MM.1S (cell line): ENCODE measurements around the gene ZKSCAN4.

Source experiments
- DNase-seq: peaks from one replicate; pipeline ENCODE4 v3.0.0-alpha.2; 2015
- H2AFZ ChIP-seq: fragments of 300-600 bp; sonication (generic); 2 replicates; pipeline ENCODE4 v1.6.0; 2016; ENCODE audit warnings: antibody characterized with exemption, low read length
- H3F3A ChIP-seq: fragments of 300-600 bp; sonication (generic); 2 replicates; pipeline ENCODE4 v1.6.1; 2016; ENCODE audit warnings: mild to moderate bottlenecking, antibody characterized with exemption, low read length, moderate library complexity, mixed read lengths; ENCODE audit not compliant: insufficient read depth
- H3K27ac ChIP-seq: fragments of 300-600 bp; sonication (generic); 2 replicates; pipeline ENCODE4 v1.5.1; 2016; ENCODE audit warnings: mild to moderate bottlenecking, low read length
- H3K27me3 ChIP-seq: fragments of 300-600 bp; sonication (generic); replicated peaks from 2 replicates; pipeline ENCODE4 v1.6.0; 2016; ENCODE audit warnings: low read length; ENCODE audit not compliant: insufficient read depth
- H3K36me3 ChIP-seq: fragments of 300-600 bp; sonication (generic); replicated peaks from 2 replicates; pipeline ENCODE4 v1.6.1; 2016; ENCODE audit warnings: mild to moderate bottlenecking, low read length, mixed read lengths; ENCODE audit not compliant: insufficient read depth
- H3K4me1 ChIP-seq: fragments of 300-600 bp; sonication (generic); 2 replicates; pipeline ENCODE4 v1.6.1; 2016; ENCODE audit warnings: low read length, mixed read lengths
- H3K4me2 ChIP-seq: fragments of 300-600 bp; sonication (generic); 2 replicates; pipeline ENCODE4 v1.6.0; 2016; ENCODE audit warnings: low read depth, low read length
- H3K4me3 ChIP-seq: fragments of 300-600 bp; sonication (generic); 2 replicates; pipeline ENCODE4 v1.5.1; 2016; ENCODE audit warnings: low read length, mixed read lengths
- H3K79me2 ChIP-seq: fragments of 300-600 bp; sonication (generic); 2 replicates; pipeline ENCODE4 v1.6.1; 2016; ENCODE audit warnings: mixed run types, low read length, mixed read lengths
- H3K9ac ChIP-seq: fragments of 300-600 bp; sonication (generic); 2 replicates; pipeline ENCODE4 v1.6.1; 2016; ENCODE audit warnings: low read length, mixed read lengths
- H3K9me2 ChIP-seq: fragments of 300-600 bp; sonication (generic); replicated peaks from 2 replicates; pipeline ENCODE4 v1.6.1; 2016; ENCODE audit warnings: mild to moderate bottlenecking, low read length, mixed read lengths; ENCODE audit not compliant: insufficient read depth
- H3K9me3 ChIP-seq: fragments of 300-600 bp; sonication (generic); replicated peaks from 2 replicates; pipeline ENCODE4 v1.6.1; 2016; ENCODE audit warnings: mild to moderate bottlenecking, low read length, mixed read lengths; ENCODE audit not compliant: insufficient read depth
- H4K20me1 ChIP-seq: fragments of 300-600 bp; sonication (generic); 2 replicates; pipeline ENCODE4 v1.6.1; 2016; ENCODE audit warnings: mild to moderate bottlenecking, low read length, moderate library complexity, mixed read lengths; ENCODE audit not compliant: insufficient read depth
- EZH2 ChIP-seq: fragments of 300-600 bp; sonication (generic); optimal IDR thresholded peaks from 2 replicates; pipeline ENCODE3; 2017; ENCODE audit warnings: low read depth, mild to moderate bottlenecking, antibody characterized with exemption, low read length, mixed read lengths
- EZH2phosphoT487 ChIP-seq: fragments of 300-600 bp; sonication (generic); IDR thresholded peaks from 2 replicates; pipeline ENCODE4 v1.6.1; 2018; ENCODE audit warnings: antibody characterized with exemption, low read length
- TF ChIP-seq, protein P1 (sequence below): fragments of 300-600 bp; sonication (generic); IDR thresholded peaks from 2 replicates; pipeline ENCODE4 v1.5.1; 2016; ENCODE audit warnings: antibody characterized with exemption, low read length, mixed read lengths

The ZKSCAN4 gene

GRCh38 chr6:28243946-28244345, 8.1 kb downstream of the ZKSCAN4 start:
- Histone ChIP-seq H3K9me2 (no peaks in the 10 kb centered on the region), H4K20me1 (no peaks in the 10 kb centered on the region), H3K9me3 (no peaks in the 10 kb centered on the region), H3F3A (no peaks in the 10 kb centered on the region), H3K27ac (no peak overlapping the region), H2AFZ (no peak overlapping the region), H3K4me2 (no peak overlapping the region), H3K36me3 (no peaks in the 10 kb centered on the region), H3K9ac (no peak overlapping the region), H3K4me3 (no peak overlapping the region), H3K79me2 (no peaks in the 10 kb centered on the region), H3K27me3 (no peaks in the 10 kb centered on the region), H3K4me1 (no peaks in the 10 kb centered on the region)
- TF ChIP-seq EZH2phosphoT487 (no peak), EZH2 (no peak)
- TF ChIP-seq, protein P1, sequence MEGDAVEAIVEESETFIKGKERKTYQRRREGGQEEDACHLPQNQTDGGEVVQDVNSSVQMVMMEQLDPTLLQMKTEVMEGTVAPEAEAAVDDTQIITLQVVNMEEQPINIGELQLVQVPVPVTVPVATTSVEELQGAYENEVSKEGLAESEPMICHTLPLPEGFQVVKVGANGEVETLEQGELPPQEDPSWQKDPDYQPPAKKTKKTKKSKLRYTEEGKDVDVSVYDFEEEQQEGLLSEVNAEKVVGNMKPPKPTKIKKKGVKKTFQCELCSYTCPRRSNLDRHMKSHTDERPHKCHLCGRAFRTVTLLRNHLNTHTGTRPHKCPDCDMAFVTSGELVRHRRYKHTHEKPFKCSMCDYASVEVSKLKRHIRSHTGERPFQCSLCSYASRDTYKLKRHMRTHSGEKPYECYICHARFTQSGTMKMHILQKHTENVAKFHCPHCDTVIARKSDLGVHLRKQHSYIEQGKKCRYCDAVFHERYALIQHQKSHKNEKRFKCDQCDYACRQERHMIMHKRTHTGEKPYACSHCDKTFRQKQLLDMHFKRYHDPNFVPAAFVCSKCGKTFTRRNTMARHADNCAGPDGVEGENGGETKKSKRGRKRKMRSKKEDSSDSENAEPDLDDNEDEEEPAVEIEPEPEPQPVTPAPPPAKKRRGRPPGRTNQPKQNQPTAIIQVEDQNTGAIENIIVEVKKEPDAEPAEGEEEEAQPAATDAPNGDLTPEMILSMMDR: no peak
- DNase-seq: no peak

- no peaks in the 10 kb centered on the region for H3K9me3 ChIP-seq
- H4K20me1 ChIP-seq: no peaks in the 10 kb centered on the region
- no peaks in the 10 kb centered on the region for H3K4me1 ChIP-seq
- no peaks in the 10 kb centered on the region for H3F3A ChIP-seq
- TF ChIP-seq EZH2phosphoT487: no peak
- TF ChIP-seq EZH2: no peak
- TF ChIP-seq, protein P1: no peak
- H2AFZ ChIP-seq: no peak overlapping the region
- no peaks in the 10 kb centered on the region for H3K36me3 ChIP-seq
- no peaks in the 10 kb centered on the region for H3K79me2 ChIP-seq
- no peak overlapping the region for H3K9ac ChIP-seq
- no peak overlapping the region for H3K27ac ChIP-seq
- DNase-seq: no peak
- no peaks in the 10 kb centered on the region for H3K27me3 ChIP-seq
- H3K9me2 ChIP-seq: no peaks in the 10 kb centered on the region
- H3K4me3 ChIP-seq: no peak overlapping the region
- no peak overlapping the region for H3K4me2 ChIP-seq
Observed at GRCh38 chr6:28240471-28240870, 11.6 kb downstream of the ZKSCAN4 start.

DNA sequence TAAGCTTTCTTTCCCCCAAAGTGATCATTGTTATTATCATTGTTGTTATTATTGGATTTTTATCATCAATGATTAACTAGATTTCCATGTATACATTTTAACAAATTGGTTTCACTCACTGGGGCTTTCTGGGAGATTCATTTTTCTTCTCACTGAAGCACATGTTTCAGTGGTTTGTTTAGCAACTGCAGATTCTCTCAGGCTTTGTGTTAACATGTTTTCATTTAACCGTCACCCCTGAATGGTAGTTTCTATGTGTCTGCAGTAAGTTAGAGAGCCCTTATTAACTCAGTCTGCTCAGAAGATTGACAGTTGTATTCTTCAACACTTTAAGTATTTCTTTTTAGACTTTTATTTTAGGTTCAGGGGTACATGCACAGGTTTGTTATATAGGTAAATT, 12.4 kb downstream of the ZKSCAN4 start:
- no peak overlapping the region for H3K4me2 ChIP-seq
- no peak overlapping the region for H2AFZ ChIP-seq
- no peaks in the 10 kb centered on the region for H3K36me3 ChIP-seq
- H3K27me3 ChIP-seq: no peaks in the 10 kb centered on the region
- H3K4me1 ChIP-seq: no peaks in the 10 kb centered on the region
- no peak overlapping the region for H3K9ac ChIP-seq
- H3K9me2 ChIP-seq: no peaks in the 10 kb centered on the region
- H3K79me2 ChIP-seq: no peaks in the 10 kb centered on the region
- no peak for DNase-seq
- no peaks in the 10 kb centered on the region for H4K20me1 ChIP-seq
- H3K27ac ChIP-seq: no peak overlapping the region
- H3K9me3 ChIP-seq: no peaks in the 10 kb centered on the region
- TF ChIP-seq, protein P1: no peak
- no peak for TF ChIP-seq EZH2phosphoT487
- TF ChIP-seq EZH2: no peak
- H3K4me3 ChIP-seq: no peak overlapping the region
- no peaks in the 10 kb centered on the region for H3F3A ChIP-seq
